HEK293 (cell line): ENCODE data around the gene MALRD1.

Source experiments
- CTCF ChIP-seq: fragments of 450-650 bp; formaldehyde crosslinking; IDR thresholded peaks from 2 replicates; pipeline ENCODE4 v1.5.1; 2016; ENCODE audit warnings: missing biosample characterization, missing genetic modification characterization
- YY1 ChIP-seq: fragments of 450-650 bp; formaldehyde crosslinking; IDR thresholded peaks from 2 replicates; pipeline ENCODE4 v1.5.1; 2018; ENCODE audit warnings: missing biosample characterization, missing genetic modification characterization
- ZBTB49 ChIP-seq: fragments of 450-650 bp; formaldehyde crosslinking; IDR thresholded peaks from 2 replicates; pipeline ENCODE4 v1.5.1; 2016; ENCODE audit warnings: missing biosample characterization, missing genetic modification characterization, low read depth
- ZFP3 ChIP-seq: fragments of 450-650 bp; formaldehyde crosslinking; IDR thresholded peaks from 2 replicates; pipeline ENCODE4 v1.5.1; 2016; ENCODE audit warnings: low read depth, missing biosample characterization, missing genetic modification characterization
- ZFP69B ChIP-seq: fragments of 450-650 bp; formaldehyde crosslinking; IDR thresholded peaks from 2 replicates; pipeline ENCODE4 v1.5.1; 2016; ENCODE audit warnings: missing biosample characterization, missing genetic modification characterization
- ZNF26 ChIP-seq: fragments of 450-650 bp; formaldehyde crosslinking; IDR thresholded peaks from 2 replicates; pipeline ENCODE4 v1.5.1; 2016; ENCODE audit warnings: missing biosample characterization, missing genetic modification characterization
- ZNF274 ChIP-seq, 2 experiments: fragments of 200-500 bp in 1 of 2; fragments of 450-650 bp in 1 of 2; sonication (Bioruptor generic) in 1 of 2; formaldehyde crosslinking in 1 of 2; IDR thresholded peaks; 2 replicates each; pipeline versions ENCODE4 v1.5.1 to v1.6.1; 2014 to 2016; ENCODE audit warnings: borderline replicate concordance in 1 of 2, inconsistent platforms in 1 of 2, low read length in 1 of 2, missing biosample characterization in 1 of 2, missing genetic modification characterization in 1 of 2
- ZNF280D ChIP-seq: fragments of 450-650 bp; formaldehyde crosslinking; IDR thresholded peaks from 2 replicates; pipeline ENCODE4 v1.5.1; 2016; ENCODE audit warnings: missing biosample characterization, missing genetic modification characterization
- ZNF513 ChIP-seq: fragments of 450-650 bp; IDR thresholded peaks from 2 replicates; pipeline ENCODE4 v1.5.1; 2018; ENCODE audit warnings: missing biosample characterization, missing genetic modification characterization
- ZNF768 ChIP-seq: fragments of 450-650 bp; formaldehyde crosslinking; IDR thresholded peaks from 2 replicates; pipeline ENCODE4 v1.5.1; 2018; ENCODE audit warnings: missing biosample characterization, mild to moderate bottlenecking, missing genetic modification characterization
- ZNF785 ChIP-seq: fragments of 450-650 bp; formaldehyde crosslinking; IDR thresholded peaks from 2 replicates; pipeline ENCODE4 v1.5.1; 2016; ENCODE audit warnings: missing biosample characterization, missing genetic modification characterization
- TF ChIP-seq, protein P1 (sequence below): fragments of 450-650 bp; formaldehyde crosslinking; IDR thresholded peaks from 2 replicates; pipeline ENCODE4 v1.5.1; 2017; ENCODE audit warnings: missing biosample characterization, missing genetic modification characterization
- TF ChIP-seq, protein P2 (sequence below): IDR thresholded peaks from 2 replicates; pipeline ENCODE4 v1.6.1; 2011; ENCODE audit warnings: mild to moderate bottlenecking, low read depth, low read length, borderline replicate concordance
- TF ChIP-seq, protein P3 (sequence below): fragments of 450-650 bp; formaldehyde crosslinking; IDR thresholded peaks from 2 replicates; pipeline ENCODE4 v1.5.1; 2016; ENCODE audit warnings: missing biosample characterization, missing genetic modification characterization

GRCh38 chr10:19782430-19783089 lies 734.0 kb downstream of the MALRD1 start:
- no peak for TF ChIP-seq ZNF280D (tag by site-specific recombination)
- no peak for TF ChIP-seq CTCF
- no peak for TF ChIP-seq ZBTB49
- no peak for TF ChIP-seq ZNF513
- TF ChIP-seq ZNF768 (tag by site-specific recombination), result no peak
- no peak for TF ChIP-seq ZFP69B (tag by site-specific recombination)
- TF ChIP-seq, protein P1, sequence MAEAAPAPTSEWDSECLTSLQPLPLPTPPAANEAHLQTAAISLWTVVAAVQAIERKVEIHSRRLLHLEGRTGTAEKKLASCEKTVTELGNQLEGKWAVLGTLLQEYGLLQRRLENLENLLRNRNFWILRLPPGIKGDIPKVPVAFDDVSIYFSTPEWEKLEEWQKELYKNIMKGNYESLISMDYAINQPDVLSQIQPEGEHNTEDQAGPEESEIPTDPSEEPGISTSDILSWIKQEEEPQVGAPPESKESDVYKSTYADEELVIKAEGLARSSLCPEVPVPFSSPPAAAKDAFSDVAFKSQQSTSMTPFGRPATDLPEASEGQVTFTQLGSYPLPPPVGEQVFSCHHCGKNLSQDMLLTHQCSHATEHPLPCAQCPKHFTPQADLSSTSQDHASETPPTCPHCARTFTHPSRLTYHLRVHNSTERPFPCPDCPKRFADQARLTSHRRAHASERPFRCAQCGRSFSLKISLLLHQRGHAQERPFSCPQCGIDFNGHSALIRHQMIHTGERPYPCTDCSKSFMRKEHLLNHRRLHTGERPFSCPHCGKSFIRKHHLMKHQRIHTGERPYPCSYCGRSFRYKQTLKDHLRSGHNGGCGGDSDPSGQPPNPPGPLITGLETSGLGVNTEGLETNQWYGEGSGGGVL, result no peak
- TF ChIP-seq ZNF274 (IDR thresholded peaks at IDR 0.05; ENCODE audit: low read length), result no peak
- no peak for TF ChIP-seq ZNF274 (tag by site-specific recombination; IDR thresholded peaks at IDR 0.05; ENCODE audit: borderline replicate concordance)
- TF ChIP-seq, protein P2, sequence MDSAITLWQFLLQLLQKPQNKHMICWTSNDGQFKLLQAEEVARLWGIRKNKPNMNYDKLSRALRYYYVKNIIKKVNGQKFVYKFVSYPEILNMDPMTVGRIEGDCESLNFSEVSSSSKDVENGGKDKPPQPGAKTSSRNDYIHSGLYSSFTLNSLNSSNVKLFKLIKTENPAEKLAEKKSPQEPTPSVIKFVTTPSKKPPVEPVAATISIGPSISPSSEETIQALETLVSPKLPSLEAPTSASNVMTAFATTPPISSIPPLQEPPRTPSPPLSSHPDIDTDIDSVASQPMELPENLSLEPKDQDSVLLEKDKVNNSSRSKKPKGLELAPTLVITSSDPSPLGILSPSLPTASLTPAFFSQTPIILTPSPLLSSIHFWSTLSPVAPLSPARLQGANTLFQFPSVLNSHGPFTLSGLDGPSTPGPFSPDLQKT, result no peak
- TF ChIP-seq, protein P3, sequence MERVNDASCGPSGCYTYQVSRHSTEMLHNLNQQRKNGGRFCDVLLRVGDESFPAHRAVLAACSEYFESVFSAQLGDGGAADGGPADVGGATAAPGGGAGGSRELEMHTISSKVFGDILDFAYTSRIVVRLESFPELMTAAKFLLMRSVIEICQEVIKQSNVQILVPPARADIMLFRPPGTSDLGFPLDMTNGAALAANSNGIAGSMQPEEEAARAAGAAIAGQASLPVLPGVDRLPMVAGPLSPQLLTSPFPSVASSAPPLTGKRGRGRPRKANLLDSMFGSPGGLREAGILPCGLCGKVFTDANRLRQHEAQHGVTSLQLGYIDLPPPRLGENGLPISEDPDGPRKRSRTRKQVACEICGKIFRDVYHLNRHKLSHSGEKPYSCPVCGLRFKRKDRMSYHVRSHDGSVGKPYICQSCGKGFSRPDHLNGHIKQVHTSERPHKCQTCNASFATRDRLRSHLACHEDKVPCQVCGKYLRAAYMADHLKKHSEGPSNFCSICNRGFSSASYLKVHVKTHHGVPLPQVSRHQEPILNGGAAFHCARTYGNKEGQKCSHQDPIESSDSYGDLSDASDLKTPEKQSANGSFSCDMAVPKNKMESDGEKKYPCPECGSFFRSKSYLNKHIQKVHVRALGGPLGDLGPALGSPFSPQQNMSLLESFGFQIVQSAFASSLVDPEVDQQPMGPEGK (tag by site-specific recombination), result no peak
- TF ChIP-seq YY1, result no peak
- no peak for TF ChIP-seq ZNF26 (tag by site-specific recombination)
- TF ChIP-seq ZNF785 (tag by site-specific recombination), result no peak
- TF ChIP-seq ZFP3, result no peak
